IgD-negative memory B cell (primary cell): Measurements from ENCODE around the gene IPO7. TPM values are rescaled to one million over a fixed set of nuclear protein-coding genes. Genes with fewer than 3 reads are reported as not detected.

Source experiments
- H3K27ac Mint-ChIP-seq, 3 donors: one replicate each; pipeline ENCODE4 v1.8.0; 2020 to 2022; ENCODE audit warnings: mild to moderate bottlenecking in 3 of 3, mixed read lengths in 3 of 3, moderate library complexity in 1 of 3
- H3K27me3 Mint-ChIP-seq: one replicate; pipeline ENCODE4 v1.8.0; 2021; ENCODE audit warnings: mixed read lengths
- H3K36me3 Mint-ChIP-seq: one replicate; pipeline ENCODE4 v1.8.0; 2020; ENCODE audit warnings: mild to moderate bottlenecking, mixed read lengths
- H3K4me1 Mint-ChIP-seq, 3 donors: one replicate each; pipeline ENCODE4 v1.8.0; 2020 to 2022; ENCODE audit warnings: mixed read lengths in 3 of 3, mild to moderate bottlenecking in 1 of 3
- H3K4me3 Mint-ChIP-seq, 4 donors: one replicate each; pipeline ENCODE4 v1.8.0; 2020 to 2022; ENCODE audit warnings: mild to moderate bottlenecking in 4 of 4, mixed read lengths in 4 of 4, moderate library complexity in 3 of 4
- H3K9me3 Mint-ChIP-seq, 3 donors: one replicate each; pipeline ENCODE4 v1.8.0; 2020 to 2021; ENCODE audit warnings: mixed read lengths in 3 of 3, mild to moderate bottlenecking in 1 of 3
- polyA plus RNA-seq: library from polyadenylated mRNA; unstranded; fragments of 300-500 nt; fragmentation: Illumina TruSeq; gene quantifications from one replicate; pipeline ENCODE4 v1.2.3, GENCODE V29; 2021

IPO7 gene
- polyA plus RNA-seq, 1 donor from 2014 or later: 3.0 TPM

DNA sequence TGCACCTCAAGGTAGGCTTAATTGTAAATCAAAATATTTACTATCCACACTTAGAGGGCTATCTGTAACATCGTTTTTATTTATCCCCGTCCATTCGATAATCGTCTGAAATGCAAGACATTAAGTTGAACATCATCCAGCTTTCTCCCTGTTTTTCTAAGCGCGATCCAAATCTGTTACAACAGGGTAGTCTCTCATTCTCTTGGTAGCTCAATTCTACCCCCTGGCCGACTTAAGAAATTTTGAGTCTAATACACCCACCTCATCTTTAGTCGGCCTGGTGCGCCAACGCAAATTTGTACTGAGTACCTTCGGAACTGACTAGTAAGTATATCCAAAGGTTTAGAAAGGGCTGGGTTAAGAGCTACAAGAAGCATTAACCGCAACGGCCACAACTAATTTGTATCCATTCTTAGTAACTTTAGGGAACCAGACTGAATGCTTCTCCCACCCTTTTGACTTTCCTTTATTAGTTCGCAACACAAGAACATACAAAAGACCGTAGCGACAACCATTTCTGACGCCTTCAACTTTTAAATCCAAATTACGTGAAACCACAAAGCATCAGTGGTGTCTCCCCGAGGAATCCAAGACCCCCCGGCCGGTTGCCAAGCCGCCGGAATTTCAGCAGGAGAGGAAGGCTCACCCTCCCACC is 75.3 kb downstream of the IPO7 start:
- H3K27ac Mint-ChIP-seq: peak overlapping the region; percentile 95 to 99 (median 96)
- peak overlapping the region; percentile 94 to 98 (median 98) for H3K4me3 Mint-ChIP-seq
- peaks cover 22 to 26% (median 23%) of the 10 kb centered on the region in 3 donors for H3K4me1 Mint-ChIP-seq
- peaks cover 3% of the 10 kb centered on the region for H3K36me3 Mint-ChIP-seq
- H3K9me3 Mint-ChIP-seq: no peaks in the 10 kb centered on the region
- H3K27me3 Mint-ChIP-seq: no peaks in the 10 kb centered on the region

DNA sequence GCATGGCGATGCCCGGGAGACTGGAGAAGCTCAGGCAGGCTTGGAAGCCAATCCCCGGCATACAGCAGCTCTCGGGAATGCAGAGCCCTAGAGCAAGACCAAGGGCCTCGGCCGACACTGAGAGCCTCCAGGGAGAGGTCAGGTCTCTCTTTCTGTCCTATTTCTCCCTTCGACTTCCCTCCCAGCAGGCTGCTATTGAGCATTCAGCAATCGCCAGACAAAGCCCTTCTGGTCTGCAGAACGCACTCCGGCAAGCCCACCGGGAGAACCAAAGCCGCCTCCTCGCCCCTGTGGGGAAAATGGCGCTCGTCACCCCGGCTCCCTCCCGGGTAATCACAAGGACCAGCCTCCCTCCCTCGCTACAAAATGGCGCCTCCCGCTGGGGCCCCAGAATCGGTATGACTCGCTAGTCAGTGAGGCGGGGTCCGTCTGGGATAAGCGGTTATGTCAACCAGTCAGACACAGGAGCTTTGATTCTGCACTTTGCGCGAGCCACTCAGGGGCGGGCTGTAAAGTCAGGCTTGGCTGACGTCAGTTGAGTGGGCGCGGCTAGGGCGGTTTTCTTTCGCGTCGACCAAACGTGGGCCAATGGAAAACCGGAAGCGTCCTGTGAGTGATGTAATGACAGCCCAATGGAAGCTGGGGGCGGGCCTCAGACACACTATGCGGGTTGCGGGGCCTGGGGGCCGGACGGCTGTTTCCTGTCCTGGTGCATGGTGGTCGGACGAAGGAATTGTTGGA is 76.0 kb downstream of the IPO7 start, which contains the start of gene ZNF143:
ZNF143 (plus strand) TSS at position 691 of the 741 bp plus-strand sequence. CDS start 10,297 bp downstream, outside the sequence.
- peaks cover 3% of the 10 kb centered on the region for H3K36me3 Mint-ChIP-seq
- H3K4me3 Mint-ChIP-seq: peak within 1 kb of the TSS; percentile 94 to 98 (median 98)

DNA sequence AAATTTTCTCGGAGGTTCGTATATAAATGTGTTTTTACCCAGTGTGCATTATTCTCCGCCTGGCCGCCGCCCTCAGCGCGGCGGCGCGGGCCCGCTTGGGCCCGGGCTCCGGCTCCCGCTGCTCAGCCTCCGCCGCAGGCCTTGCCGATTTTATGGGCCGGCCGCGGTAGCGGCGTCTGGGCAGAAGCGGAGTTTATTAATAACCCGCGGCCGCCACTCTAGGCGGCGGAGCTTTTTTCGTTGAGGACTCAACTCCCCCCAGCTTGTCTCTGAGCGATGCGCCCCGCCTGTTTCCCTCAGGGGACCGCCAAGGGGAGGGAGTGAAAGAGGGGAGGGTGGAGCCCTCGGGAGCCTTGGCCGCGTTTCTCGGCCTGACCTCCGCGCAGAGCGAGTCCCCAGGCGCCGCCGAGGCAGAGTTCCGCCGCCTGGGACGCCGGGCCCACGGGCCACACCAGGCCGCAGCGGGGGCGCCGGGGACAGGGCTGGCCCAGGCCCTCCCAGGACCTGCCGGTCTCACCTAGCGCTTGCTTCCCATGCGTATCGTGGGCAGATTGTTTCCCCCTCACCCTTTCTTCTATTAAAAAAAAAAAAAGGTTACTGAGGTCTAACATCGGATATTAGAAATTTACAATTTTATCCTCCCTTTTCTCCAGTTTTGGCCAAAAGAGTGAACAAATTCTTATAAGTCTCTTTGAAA is 76.8 kb downstream of the IPO7 start:
- H3K27me3 Mint-ChIP-seq: no peaks in the 10 kb centered on the region
- peaks cover 22 to 26% (median 24%) of the 10 kb centered on the region in 3 donors for H3K4me1 Mint-ChIP-seq
- peak overlapping the region; percentile 94 to 98 (median 98) for H3K4me3 Mint-ChIP-seq
- H3K9me3 Mint-ChIP-seq: no peaks in the 10 kb centered on the region
- peaks cover 3% of the 10 kb centered on the region for H3K36me3 Mint-ChIP-seq
- H3K27ac Mint-ChIP-seq: peak overlapping the region; percentile 95 to 99 (median 96)

More for the DNA sequence above, 76.0 kb downstream of the IPO7 start, which contains the start of gene ZNF143:
- Mint-ChIP-seq H3K9me3 (no peaks in the 10 kb centered on the region), H3K27me3 (no peaks in the 10 kb centered on the region), H3K27ac (peak within 1 kb of the TSS; percentile 95 to 99 (median 96)), H3K4me1 (peaks cover 22 to 26% (median 23%) of the 10 kb centered on the region in 3 donors)

DNA sequence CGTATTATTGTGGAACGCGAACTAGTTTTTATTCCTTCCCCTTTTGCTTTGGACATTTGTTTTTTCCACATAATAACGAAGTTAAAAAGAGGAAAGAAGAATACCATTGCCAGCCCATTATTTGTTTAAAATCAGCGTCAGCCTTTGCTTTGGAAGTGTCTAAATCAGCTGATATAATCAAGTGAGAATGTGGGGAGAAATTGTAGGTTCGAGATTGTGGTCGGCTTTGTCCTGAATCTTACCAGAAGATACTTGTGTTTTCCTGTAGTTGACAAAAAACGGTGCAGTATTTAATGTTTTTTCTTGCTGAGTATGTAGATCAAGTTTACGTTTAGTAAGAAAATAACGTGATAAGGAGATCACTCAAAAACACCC is 77.3 kb downstream of the IPO7 start:
- H3K4me1 Mint-ChIP-seq: peaks cover 22 to 27% (median 26%) of the 10 kb centered on the region in 3 donors
- peaks cover 5% of the 10 kb centered on the region for H3K36me3 Mint-ChIP-seq
- no peaks in the 10 kb centered on the region for H3K9me3 Mint-ChIP-seq
- H3K27me3 Mint-ChIP-seq: no peaks in the 10 kb centered on the region
- peak overlapping the region; percentile 95 to 99 (median 96) for H3K27ac Mint-ChIP-seq
- H3K4me3 Mint-ChIP-seq: peak overlapping the region; percentile 94 to 98 (median 98)

DNA sequence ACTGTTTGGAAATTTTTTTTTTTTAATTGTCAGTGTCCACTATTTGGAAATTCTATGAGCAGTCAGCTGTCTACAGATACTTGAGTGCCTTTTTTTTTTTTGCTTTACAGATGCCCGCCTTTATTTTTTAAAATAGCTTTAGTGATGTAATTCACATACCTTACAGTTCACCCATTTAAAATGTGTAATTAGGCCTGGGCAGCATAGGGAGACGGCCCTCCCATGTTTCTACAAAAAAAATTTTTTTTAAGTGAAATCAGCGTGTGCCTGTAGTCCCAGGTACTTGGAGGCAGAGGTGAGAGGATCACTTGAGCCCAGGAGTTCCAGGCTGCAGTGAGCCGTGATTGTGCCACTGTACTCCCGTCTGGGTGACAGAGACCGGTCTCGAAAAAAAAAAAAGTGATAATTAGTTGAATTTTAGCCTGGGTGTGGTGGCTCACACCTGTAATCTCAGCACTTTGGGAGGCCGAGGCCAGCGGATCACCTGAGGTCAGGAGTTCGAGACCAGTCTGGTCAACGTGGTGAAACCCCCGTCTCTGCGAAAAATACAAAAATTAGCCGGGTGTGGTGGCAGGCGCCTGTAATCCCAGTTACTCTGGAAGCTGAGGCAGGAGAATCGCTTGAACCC is 77.8 kb downstream of the IPO7 start:
- Mint-ChIP-seq H3K4me1 (peaks cover 22 to 29% (median 26%) of the 10 kb centered on the region in 3 donors), H3K9me3 (no peaks in the 10 kb centered on the region)

DNA sequence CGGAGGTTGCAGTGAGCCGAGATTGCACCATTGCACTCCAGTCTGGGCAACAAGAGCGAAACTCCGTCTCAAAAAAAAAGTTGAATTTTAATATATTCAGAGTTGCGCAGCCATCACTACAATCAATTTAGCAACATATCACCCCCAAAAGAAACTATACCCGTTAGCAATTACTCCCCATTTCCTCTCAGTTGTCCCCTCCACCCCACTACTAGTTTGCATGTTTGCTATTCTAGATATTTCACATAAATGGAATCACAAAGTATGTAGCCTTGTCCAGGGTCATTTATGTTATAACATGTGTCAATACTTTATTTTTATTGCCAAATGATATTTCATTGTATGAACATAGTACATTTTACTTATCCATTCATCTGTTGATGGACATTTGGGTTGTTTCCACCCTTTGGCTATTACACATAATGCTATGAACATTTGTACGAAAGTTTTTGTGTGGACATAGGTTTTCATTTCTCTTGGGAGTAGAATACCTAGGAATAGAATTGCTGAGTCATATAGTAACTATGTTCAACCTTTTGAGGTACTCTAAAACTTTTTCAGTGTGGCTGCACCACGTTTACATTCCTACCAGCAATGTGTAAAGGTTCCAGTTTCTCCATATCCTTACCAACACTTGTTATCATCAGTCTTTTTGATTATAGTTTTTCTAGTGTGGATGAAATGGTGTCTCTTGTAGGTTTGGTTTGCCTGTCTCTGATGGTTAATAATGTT is 78.5 kb downstream of the IPO7 start:
- Mint-ChIP-seq H3K27me3 (no peaks in the 10 kb centered on the region), H3K36me3 (peaks cover 6% of the 10 kb centered on the region), H3K4me1 (peaks cover 24 to 32% (median 28%) of the 10 kb centered on the region in 3 donors), H3K27ac (peak overlapping the region; percentile 95 to 99 (median 96)), H3K4me3 (peak overlapping the region; percentile 94 to 98 (median 98)), H3K9me3 (no peaks in the 10 kb centered on the region)

More for the DNA sequence above, 77.8 kb downstream of the IPO7 start:
- Mint-ChIP-seq H3K27me3 (no peaks in the 10 kb centered on the region), H3K27ac (peak overlapping the region; percentile 95 to 99 (median 96)), H3K36me3 (peaks cover 6% of the 10 kb centered on the region), H3K4me3 (peak overlapping the region; percentile 94 to 98 (median 98))

DNA sequence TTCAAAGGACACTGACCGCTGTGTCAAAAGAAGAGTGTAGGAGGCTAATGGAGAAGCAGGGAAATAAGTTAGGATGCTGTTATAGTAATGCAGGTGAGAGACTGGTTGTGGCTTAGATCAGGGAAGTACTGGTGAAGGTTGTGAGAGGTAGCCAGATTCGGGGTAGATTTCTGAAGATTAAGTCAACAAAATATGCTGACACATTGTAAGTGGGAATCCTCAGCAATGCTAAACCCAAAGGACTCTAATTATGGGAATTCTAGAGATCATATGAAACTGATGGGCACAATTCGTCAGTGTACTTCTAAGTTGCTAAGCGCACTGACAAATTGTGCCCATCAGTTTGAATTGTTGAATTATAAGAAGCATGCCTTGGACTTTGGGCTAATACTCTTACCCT is 86.3 kb downstream of the IPO7 start:
- H3K4me3 Mint-ChIP-seq: no peak overlapping the region
- H3K4me1 Mint-ChIP-seq: peaks cover 6 to 12% (median 6%) of the 10 kb centered on the region in 3 donors
- H3K27me3 Mint-ChIP-seq: no peaks in the 10 kb centered on the region
- no peaks in the 10 kb centered on the region for H3K9me3 Mint-ChIP-seq
- H3K36me3 Mint-ChIP-seq: peaks cover 6% of the 10 kb centered on the region
- H3K27ac Mint-ChIP-seq: peak overlapping the region in 1 of 3 donors; percentile 54

DNA sequence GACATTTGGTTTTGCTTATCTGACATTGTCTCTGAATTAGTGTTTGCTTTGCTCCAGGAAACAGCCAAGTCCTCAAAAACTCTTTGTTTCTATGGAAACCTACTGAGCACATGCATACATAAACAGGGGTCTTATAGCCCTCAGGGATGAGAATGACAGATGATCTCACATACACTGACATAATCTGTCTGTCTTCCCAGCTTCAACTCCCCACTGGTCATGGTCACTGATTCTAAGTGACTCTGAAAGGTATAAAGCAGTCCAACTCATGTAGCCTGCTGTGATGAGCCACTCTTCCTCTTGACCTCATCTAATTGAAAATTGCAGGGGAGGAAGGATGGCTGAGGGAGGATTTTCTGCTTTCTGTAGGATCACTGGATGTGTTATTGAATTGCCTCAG is 89.0 kb downstream of the IPO7 start:
- Mint-ChIP-seq H3K27me3 (no peaks in the 10 kb centered on the region), H3K27ac (no peak overlapping the region), H3K4me3 (no peak overlapping the region), H3K9me3 (no peaks in the 10 kb centered on the region), H3K4me1 (peaks cover 0 to 1% (median 0%) of the 10 kb centered on the region in 3 donors), H3K36me3 (peaks cover 3% of the 10 kb centered on the region)

DNA sequence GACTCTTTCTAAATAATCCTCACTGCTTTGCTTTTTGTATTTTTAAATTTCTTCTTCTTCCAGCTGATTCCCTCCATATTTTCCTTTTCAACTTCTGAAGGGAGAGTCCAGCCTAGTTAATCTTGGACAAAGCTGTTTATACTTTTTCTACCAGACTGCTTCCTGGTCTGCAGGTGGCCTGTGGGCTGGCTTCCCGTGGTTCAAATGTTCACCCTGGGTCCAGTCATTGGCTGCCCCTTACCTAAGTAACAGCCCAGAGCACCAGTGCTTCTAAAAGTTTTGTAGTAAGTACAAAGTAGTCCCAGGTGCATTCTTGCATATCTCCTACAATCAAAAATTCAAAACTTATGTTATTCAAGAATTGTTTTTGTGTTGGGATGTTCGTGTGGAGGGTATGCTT is 95.4 kb downstream of the IPO7 start:
- Mint-ChIP-seq H3K4me3 (no peak overlapping the region), H3K4me1 (no peaks in the 10 kb centered on the region), H3K27me3 (no peaks in the 10 kb centered on the region), H3K27ac (no peak overlapping the region), H3K36me3 (peaks cover 5% of the 10 kb centered on the region), H3K9me3 (no peaks in the 10 kb centered on the region)

DNA sequence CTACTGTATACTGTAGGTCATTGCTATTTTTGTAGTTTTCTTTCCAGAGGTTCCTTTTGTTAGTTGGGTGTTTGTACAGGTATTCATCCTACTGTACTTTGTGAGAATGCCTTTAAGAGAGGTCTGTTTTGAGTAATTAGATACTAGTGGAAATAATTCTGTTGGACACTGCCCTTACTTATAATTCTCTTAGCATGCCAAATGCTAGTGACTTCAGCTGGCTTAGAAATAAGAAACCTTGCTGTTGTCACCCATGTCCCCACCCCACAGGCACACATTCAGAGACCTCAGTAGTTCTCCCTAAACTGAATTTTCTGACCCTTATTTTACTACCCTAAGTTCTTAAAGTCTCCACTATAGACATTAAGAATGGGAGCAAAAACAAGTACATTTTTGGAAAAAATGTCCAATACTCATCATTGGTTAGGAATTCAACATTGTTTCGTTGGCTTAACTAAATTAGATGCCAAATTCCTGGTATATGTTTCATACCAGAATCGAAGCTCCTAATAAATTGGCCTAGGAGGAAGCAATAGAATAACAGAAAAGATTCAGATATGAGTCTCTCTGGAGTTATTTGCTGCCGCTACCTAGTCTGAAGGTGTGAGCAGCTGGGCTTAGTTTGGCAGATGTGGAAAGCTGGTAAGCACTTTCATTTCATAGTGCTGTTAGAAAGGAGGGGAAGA is 104.8 kb downstream of the IPO7 start:
- no peaks in the 10 kb centered on the region for H3K27me3 Mint-ChIP-seq
- H3K4me3 Mint-ChIP-seq: no peak overlapping the region
- peak overlapping the region in 1 of 3 donors; percentile 34 for H3K27ac Mint-ChIP-seq
- H3K4me1 Mint-ChIP-seq: peaks cover 0 to 4% (median 0%) of the 10 kb centered on the region in 3 donors
- H3K9me3 Mint-ChIP-seq: no peaks in the 10 kb centered on the region
- peaks cover 4% of the 10 kb centered on the region for H3K36me3 Mint-ChIP-seq

DNA sequence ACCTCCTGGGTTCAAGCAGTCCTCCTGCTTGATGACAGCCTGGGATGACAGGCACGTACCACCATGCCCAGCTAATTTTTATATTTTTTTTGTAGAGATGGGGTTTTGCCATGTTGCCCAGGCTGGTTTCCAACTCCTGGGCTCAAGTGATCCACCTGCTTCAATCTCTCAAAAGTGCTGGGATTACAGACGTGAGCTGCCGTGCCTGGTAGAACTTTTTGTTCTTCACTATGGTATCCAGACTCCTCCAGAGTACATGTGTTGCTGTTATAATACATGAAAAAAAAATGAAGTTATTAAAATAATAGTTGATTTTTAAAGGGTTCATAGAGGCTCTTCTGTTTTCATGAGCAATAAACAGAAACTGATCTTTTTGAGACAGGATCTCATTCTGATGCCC is 105.9 kb downstream of the IPO7 start:
- no peak overlapping the region for H3K4me3 Mint-ChIP-seq
- H3K36me3 Mint-ChIP-seq: peaks cover 7% of the 10 kb centered on the region
- peaks cover 0 to 4% (median 0%) of the 10 kb centered on the region in 3 donors for H3K4me1 Mint-ChIP-seq
- no peaks in the 10 kb centered on the region for H3K9me3 Mint-ChIP-seq
- H3K27me3 Mint-ChIP-seq: no peaks in the 10 kb centered on the region
- no peak overlapping the region for H3K27ac Mint-ChIP-seq

DNA sequence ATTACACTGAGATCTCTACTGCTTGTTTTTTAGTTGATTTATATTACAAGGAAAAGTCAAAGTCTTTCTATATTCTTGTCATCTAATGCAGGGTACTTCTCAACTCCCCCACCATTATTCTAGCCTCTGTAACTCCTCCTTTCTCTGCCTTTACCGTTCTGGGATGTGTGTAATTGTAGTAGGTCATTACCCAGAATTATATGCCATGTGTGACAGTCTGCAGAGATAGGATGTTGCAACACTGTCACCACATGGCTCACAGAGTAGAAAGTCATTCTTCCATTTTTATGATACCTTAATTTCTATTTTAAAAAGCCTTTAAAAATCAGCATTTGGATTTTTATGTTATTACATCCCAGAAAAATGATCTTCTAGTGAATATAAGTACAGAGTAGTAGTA is 109.0 kb downstream of the IPO7 start:
- Mint-ChIP-seq H3K27me3 (no peaks in the 10 kb centered on the region), H3K9me3 (no peaks in the 10 kb centered on the region), H3K4me1 (peaks cover 0 to 4% (median 0%) of the 10 kb centered on the region in 3 donors), H3K27ac (no peak overlapping the region), H3K4me3 (no peak overlapping the region), H3K36me3 (peaks cover 6% of the 10 kb centered on the region)

DNA sequence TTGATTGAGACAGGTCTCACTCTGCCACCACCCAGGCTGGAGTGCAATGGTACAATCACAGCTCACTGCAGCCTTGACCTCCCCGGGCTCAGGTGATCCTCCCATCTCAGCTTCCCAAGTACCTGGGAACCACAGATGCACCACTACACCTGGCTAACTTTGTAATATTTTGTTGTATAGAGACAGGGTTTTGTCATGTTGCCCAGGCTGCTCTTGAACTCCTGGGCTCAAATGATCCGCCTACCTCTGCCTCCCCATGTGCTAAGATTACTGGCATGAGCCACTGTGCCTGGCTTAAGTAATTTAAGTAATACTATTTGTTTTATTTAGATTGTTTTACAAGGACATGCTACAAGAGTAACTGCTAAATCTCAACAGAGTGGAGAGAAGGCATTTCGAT is 109.9 kb downstream of the IPO7 start:
- Mint-ChIP-seq H3K27me3 (no peaks in the 10 kb centered on the region), H3K4me1 (peaks cover 0 to 2% (median 0%) of the 10 kb centered on the region in 3 donors), H3K36me3 (peaks cover 6% of the 10 kb centered on the region), H3K27ac (no peak overlapping the region), H3K4me3 (no peak overlapping the region), H3K9me3 (no peaks in the 10 kb centered on the region)
